GM21515 (cell line): ENCODE measurements around the gene EGFLAM.
A peak's percentile ranks its signal among the peaks of the same experiment; 100 is the strongest.

Experiments
- ATAC-seq: cut with Tn5 transposase; IDR thresholded peaks from one replicate; pipeline ENCODE4 v1.9.1; 2021; ENCODE audit not compliant: unreplicated experiment

EGFLAM gene

DNA sequence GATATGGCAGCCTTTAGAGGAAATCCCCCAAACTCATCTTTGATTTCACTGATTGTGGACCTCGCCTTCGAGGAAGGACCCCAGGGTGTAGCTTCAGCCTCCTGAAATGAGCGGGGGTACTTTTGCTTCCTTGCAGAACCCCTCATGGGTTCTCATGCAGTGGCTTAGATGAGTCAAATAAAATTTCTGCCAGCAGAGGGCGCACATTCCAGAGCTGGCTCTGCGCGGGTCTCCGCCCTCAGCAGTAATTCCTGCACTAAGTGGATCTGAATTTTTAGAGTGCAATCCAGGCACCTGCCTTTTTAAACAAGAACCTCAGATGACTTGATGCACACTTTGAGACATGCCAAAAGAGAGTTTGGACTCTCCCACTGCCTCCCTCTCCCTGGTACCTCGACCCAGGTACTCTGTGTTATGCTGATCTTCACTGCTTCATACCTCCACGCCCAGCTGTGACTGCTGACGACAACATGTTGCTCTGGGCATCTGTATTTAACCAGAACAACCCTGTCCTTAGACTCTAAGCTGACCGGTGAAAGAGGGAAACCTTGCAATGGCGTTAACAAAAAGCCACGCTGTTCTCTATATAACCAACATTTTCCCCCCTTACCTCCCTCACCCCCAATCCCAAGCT, 7.3 kb downstream of the EGFLAM start:
- peak; percentile 80 for ATAC-seq

DNA sequence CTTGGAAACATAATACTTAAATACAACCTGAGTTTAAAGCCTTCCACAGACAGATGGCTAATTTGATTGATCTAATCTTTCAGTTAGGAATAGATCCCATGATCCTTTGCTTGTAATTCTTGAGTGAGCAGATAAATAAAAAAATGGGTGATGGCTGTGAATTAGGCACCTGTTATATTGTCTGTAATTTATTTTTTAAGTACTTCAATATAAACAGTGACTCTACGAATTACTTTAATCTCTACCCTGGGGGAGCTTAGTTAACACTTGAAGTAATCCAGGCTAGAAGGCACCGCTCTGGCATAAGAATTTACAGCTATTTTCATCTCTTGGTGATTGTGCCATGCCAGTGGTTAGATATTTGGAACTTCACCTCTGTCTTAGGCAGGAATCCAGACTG, 9.0 kb downstream of the EGFLAM start:
- no peak for ATAC-seq

GRCh38 chr5:38273626-38274025, 15.3 kb downstream of the EGFLAM start:
- no peak for ATAC-seq

GRCh38 chr5:38274370-38274769, 16.0 kb downstream of the EGFLAM start:
- no peak for ATAC-seq

DNA sequence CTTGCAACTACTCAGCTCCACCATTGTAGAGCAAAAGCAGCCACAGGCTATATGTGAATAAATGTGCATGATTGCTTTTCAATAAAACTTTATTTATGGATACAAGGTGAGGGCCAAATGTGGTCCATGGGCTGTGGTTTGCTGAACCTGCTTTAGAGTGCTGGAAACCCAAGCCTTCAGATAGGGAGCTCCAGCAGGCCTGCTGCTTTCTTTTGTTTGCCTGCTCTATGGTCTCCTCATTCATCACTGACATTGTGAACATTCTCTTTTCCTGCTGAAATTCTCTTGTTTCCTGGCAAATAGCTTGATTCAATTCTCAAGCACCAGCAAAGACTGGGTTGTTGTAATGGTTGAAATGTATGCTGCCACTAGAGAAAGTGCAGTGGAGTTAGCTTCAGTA, 26.0 kb downstream of the EGFLAM start:
- no peak for ATAC-seq

DNA sequence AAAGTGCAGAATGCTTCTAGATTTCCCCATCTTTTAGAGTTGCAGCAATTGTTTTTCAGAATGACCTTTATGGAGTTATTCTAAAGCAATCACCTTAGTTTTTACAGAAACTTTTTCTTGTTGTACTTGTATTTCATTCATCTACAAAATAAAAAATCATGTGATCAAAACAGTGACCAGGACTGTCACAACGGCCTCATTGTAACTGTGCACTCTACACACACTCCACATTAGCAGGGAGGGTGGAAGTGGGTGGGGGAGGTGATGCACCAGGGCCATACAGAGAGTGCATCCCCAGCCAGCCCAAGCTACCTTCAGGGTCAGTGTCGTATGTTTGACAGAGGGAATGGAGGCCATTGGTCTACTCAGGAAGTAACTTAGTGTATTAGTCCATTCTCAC, 26.9 kb downstream of the EGFLAM start:
- no peak for ATAC-seq

GRCh38 chr5:38286002-38286401, 27.6 kb downstream of the EGFLAM start:
- no peak for ATAC-seq

DNA sequence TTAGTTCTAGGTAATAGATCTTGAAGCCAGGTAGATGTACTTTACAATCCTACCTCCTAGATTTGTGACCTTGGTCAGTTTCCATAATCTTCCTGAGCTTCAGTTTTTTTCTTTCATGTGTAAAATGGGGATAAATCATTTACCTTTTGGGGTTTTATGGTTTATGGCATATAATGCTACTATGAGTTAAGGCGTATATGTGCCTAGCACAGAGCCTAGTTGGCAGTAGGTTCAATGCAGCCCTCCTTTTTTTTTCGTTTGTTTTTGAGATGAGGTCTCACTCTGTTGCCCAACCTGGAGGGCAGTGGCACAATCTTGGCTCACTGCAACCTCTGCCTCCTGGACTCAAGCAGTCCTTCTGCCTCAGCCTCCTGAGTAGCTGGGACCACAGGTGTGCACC, 28.8 kb downstream of the EGFLAM start:
- no peak for ATAC-seq

GRCh38 chr5:38289457-38289856, 31.1 kb downstream of the EGFLAM start:
- no peak for ATAC-seq

- ATAC-seq: no peak
Observed at GRCh38 chr5:38290028-38290653, 31.8 kb downstream of the EGFLAM start.

DNA sequence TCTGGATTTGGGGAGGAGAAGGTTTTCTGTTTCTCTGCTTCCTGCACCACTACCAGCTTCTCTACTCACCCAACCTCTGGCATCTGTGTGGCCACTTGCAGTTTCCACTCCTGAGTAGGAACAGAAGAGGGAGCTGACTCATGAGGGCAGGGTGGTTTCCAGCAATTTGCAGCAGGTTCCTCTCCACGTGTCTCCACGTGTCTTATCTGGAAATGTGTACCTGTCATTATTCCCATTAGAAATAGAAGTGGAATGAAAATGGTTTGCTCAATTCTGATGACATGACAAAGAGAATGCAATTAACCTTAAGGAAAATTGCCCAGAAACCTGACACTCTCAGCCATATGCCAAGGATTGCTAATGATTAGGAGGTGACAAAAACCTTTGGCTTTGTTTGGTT, 33.0 kb downstream of the EGFLAM start:
- ATAC-seq: no peak

- ATAC-seq: no peak
Observed at GRCh38 chr5:38292228-38292627, 33.9 kb downstream of the EGFLAM start.

GRCh38 chr5:38295751-38296150, 37.4 kb downstream of the EGFLAM start:
- ATAC-seq: no peak

- no peak for ATAC-seq
Observed at GRCh38 chr5:38297830-38298608, 39.7 kb downstream of the EGFLAM start.

DNA sequence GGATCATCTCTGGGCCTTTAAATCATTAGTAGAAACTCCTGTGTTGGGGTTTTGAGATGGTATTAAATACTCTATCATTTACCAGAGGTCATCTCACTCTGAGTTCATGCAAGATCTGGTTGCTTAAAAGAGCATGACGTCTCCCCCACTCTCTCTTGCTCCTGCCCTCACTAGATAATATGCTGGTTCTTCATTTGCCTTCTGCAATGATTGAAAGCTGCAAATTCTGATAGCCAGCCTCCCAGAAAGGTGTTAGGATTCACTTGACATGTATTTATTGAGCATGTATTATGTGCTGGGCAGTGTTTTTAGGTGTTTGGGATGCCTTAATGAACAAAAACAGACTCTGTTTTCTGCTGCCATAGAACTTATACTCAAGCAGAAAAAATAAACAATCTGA, 41.2 kb downstream of the EGFLAM start:
- no peak for ATAC-seq

GRCh38 chr5:38305148-38305547, 46.8 kb downstream of the EGFLAM start:
- ATAC-seq: no peak

- no peak for ATAC-seq
Observed at GRCh38 chr5:38307845-38308244, 49.5 kb downstream of the EGFLAM start.

- no peak for ATAC-seq
Observed at GRCh38 chr5:38316544-38317224, 58.3 kb downstream of the EGFLAM start.

DNA sequence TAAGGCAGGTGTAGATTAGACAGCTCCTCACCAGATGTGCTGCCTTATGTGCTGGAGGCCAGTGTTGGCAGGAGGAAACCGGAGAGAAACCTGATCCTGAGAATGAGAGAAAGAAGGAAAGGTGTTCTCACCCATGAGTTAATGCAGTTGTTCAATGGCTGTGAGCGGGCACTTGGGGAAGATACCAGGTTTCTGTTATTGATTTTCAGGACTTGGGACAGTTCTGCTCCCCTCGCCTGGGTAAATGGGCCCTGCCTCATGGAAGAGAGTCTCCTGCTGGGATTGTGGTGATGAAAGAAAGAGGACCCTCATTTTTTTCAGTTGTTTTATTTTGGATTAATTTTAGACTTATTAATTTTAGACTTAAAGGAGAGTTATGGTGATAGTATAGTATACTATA, 59.5 kb downstream of the EGFLAM start:
- no peak for ATAC-seq

DNA sequence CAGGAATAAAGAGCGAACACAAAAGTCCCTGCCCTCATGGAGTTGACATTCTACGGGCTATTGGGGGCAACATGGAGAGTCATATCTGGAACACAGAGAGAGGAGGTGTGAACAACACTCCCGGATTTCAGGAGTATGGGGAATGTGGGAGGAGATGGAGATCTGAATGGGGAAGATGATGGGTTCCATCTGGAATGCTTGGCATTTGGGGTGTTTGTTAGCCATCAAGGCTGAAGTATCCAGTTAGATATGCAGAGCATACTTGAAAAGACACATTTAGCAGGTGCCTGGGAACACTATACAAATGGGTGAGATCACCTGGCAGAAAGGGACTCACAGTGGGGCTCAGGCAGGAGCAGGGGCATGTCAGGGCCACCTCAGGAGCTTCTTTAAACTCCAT, 61.1 kb downstream of the EGFLAM start:
- no peak for ATAC-seq

GRCh38 chr5:38321978-38322377, 63.6 kb downstream of the EGFLAM start:
- ATAC-seq: no peak
